H9 (cell line): ENCODE data around the gene ECHDC3. TPM values are rescaled to one million over a fixed set of nuclear protein-coding genes. Genes with fewer than 3 reads are reported as not detected.

Source experiments
- DNase-seq: peaks from one replicate; pipeline ENCODE4 v3.0.0-alpha.2; 2017
- H2AFZ ChIP-seq: one replicate; pipeline ENCODE4 v1.6.1; 2013; ENCODE audit warnings: mild to moderate bottlenecking, low read length, control low read depth, moderate library complexity
- H2AK5ac ChIP-seq: 2 replicates; pipeline ENCODE4 v1.6.1; 2013; ENCODE audit warnings: low read length, control low read depth, mixed read lengths; ENCODE audit not compliant: insufficient read length
- H2BK120ac ChIP-seq: one replicate; pipeline ENCODE4 v1.6.1; 2013; ENCODE audit warnings: low read depth, mild to moderate bottlenecking, low read length, control low read depth, inconsistent platforms; ENCODE audit not compliant: poor library complexity, severe bottlenecking
- H2BK12ac ChIP-seq: 2 replicates; pipeline ENCODE4 v1.6.1; 2013; ENCODE audit warnings: low read length, control low read depth, mixed read lengths, low read depth; ENCODE audit not compliant: insufficient read length
- H2BK15ac ChIP-seq: 2 replicates; pipeline ENCODE4 v1.6.1; 2013; ENCODE audit warnings: low read depth, low read length, control low read depth
- H2BK20ac ChIP-seq: one replicate; pipeline ENCODE4 v1.6.1; 2013; ENCODE audit warnings: low read depth, mild to moderate bottlenecking, low read length, control low read depth, inconsistent platforms; ENCODE audit not compliant: poor library complexity, severe bottlenecking
- H2BK5ac ChIP-seq: 2 replicates; pipeline ENCODE4 v1.6.1; 2013; ENCODE audit warnings: low read length, control low read depth, mixed read lengths; ENCODE audit not compliant: insufficient read length
- H3K14ac ChIP-seq: 2 replicates; pipeline ENCODE4 v1.6.1; 2013; ENCODE audit warnings: low read length, control low read depth; ENCODE audit not compliant: insufficient read depth
- H3K18ac ChIP-seq: 2 replicates; pipeline ENCODE4 v1.6.1; 2013; ENCODE audit warnings: low read depth, mild to moderate bottlenecking, mixed read lengths, low read length, control low read depth; ENCODE audit not compliant: insufficient read length
- H3K23ac ChIP-seq: 2 replicates; pipeline ENCODE4 v1.6.1; 2013; ENCODE audit warnings: low read length, control low read depth, mixed read lengths, low read depth; ENCODE audit not compliant: insufficient read length
- H3K23me2 ChIP-seq: 2 replicates; pipeline ENCODE4 v1.6.1; 2013; ENCODE audit warnings: low read depth, mild to moderate bottlenecking, mixed read lengths, low read length, control low read depth; ENCODE audit not compliant: insufficient read length, poor library complexity, severe bottlenecking
- H3K27ac ChIP-seq: 2 replicates; pipeline ENCODE4 v1.5.1; 2013; ENCODE audit warnings: low read length, control low read depth, mixed read lengths, low read depth; ENCODE audit not compliant: insufficient read length
- H3K27me3 ChIP-seq: 2 replicates; pipeline ENCODE4 v1.6.1; 2013; ENCODE audit warnings: low read length, control low read depth, inconsistent platforms; ENCODE audit not compliant: insufficient read depth
- H3K4ac ChIP-seq: 2 replicates; pipeline ENCODE4 v1.6.1; 2013; ENCODE audit warnings: low read depth, mild to moderate bottlenecking, control low read depth, inconsistent platforms, low read length, moderate library complexity
- H3K4me1 ChIP-seq: 2 replicates; pipeline ENCODE4 v1.6.1; 2013; ENCODE audit warnings: low read length, control low read depth, inconsistent platforms; ENCODE audit not compliant: insufficient read depth
- H3K4me2 ChIP-seq: 2 replicates; pipeline ENCODE4 v1.6.1; 2013; ENCODE audit warnings: low read length, control low read depth, mixed read lengths; ENCODE audit not compliant: insufficient read length, insufficient read depth
- H3K56ac ChIP-seq: 2 replicates; pipeline ENCODE4 v1.6.1; 2013; ENCODE audit warnings: low read depth, mild to moderate bottlenecking, mixed read lengths, low read length, control low read depth; ENCODE audit not compliant: insufficient read length
- H3K79me1 ChIP-seq: 2 replicates; pipeline ENCODE4 v1.6.1; 2013; ENCODE audit warnings: low read depth, mild to moderate bottlenecking, moderate library complexity, low read length, control low read depth, inconsistent platforms; ENCODE audit not compliant: insufficient read depth, poor library complexity, severe bottlenecking
- H3K79me2 ChIP-seq: 2 replicates; pipeline ENCODE4 v1.6.1; 2013; ENCODE audit warnings: low read length, control low read depth, inconsistent platforms; ENCODE audit not compliant: insufficient read depth
- H3K9ac ChIP-seq: 2 replicates; pipeline ENCODE4 v1.6.1; 2013; ENCODE audit warnings: low read length, control low read depth, mixed read lengths; ENCODE audit not compliant: insufficient read length; ENCODE audit errors: extremely low read depth
- H3K9me3 ChIP-seq: one replicate; pipeline ENCODE4 v1.6.1; 2013; ENCODE audit warnings: low read depth, low read length, inconsistent platforms; ENCODE audit not compliant: control insufficient read depth
- H3T11ph ChIP-seq: one replicate; pipeline ENCODE4 v1.6.1; 2013; ENCODE audit warnings: mild to moderate bottlenecking, low read length, control low read depth, inconsistent platforms
- H4K20me1 ChIP-seq: one replicate; pipeline ENCODE4 v1.6.1; 2013; ENCODE audit not compliant: control insufficient read depth, insufficient read length, insufficient read depth
- H4K5ac ChIP-seq: 2 replicates; pipeline ENCODE4 v1.6.1; 2013; ENCODE audit warnings: low read depth, mild to moderate bottlenecking, mixed read lengths, low read length, control low read depth; ENCODE audit not compliant: insufficient read length
- H4K8ac ChIP-seq: replicated peaks from 2 replicates; pipeline ENCODE4 v1.6.1; 2013; ENCODE audit warnings: low read length, control low read depth, mixed read lengths, low read depth; ENCODE audit not compliant: insufficient read length
- H4K91ac ChIP-seq: 2 replicates; pipeline ENCODE4 v1.6.1; 2013; ENCODE audit warnings: low read depth, mild to moderate bottlenecking, moderate library complexity, mixed read lengths, low read length, control low read depth; ENCODE audit not compliant: insufficient read length
- H3K27ac Mint-ChIP-seq, 3 experiments: 2 replicates in 2 of 3; 3 replicates in 1 of 3; pipeline ENCODE4 v1.8.0; 2020 to 2021; ENCODE audit warnings: mixed read lengths in 3 of 3, mild to moderate bottlenecking in 1 of 3, moderate library complexity in 1 of 3
- H3K27me3 Mint-ChIP-seq: 2 replicates; pipeline ENCODE4 v1.8.0; 2021; ENCODE audit warnings: low read depth, mild to moderate bottlenecking, moderate library complexity, mixed read lengths
- H3K36me3 Mint-ChIP-seq, 3 experiments: 2 replicates in 2 of 3; 3 replicates in 1 of 3; pipeline ENCODE4 v1.8.0; 2020 to 2021; ENCODE audit warnings: low read depth in 3 of 3, mixed read lengths in 3 of 3; ENCODE audit not compliant: insufficient read depth in 1 of 3
- H3K4me1 Mint-ChIP-seq, 2 experiments: 2 replicates each; pipeline ENCODE4 v1.8.0; 2020; ENCODE audit warnings: mixed read lengths in 2 of 2
- H3K4me3 Mint-ChIP-seq, 2 experiments: 2 replicates in 1 of 2; 3 replicates in 1 of 2; pipeline ENCODE4 v1.8.0; 2020 to 2021; ENCODE audit warnings: mild to moderate bottlenecking in 2 of 2, mixed read lengths in 2 of 2, moderate library complexity in 1 of 2
- H3K9me3 Mint-ChIP-seq, 2 experiments: 2 replicates in 1 of 2; 3 replicates in 1 of 2; pipeline ENCODE4 v1.8.0; 2020; ENCODE audit warnings: mild to moderate bottlenecking in 2 of 2, mixed read lengths in 2 of 2, moderate library complexity in 1 of 2
- CTCF ChIP-seq: fragments of 200-600 bp; sonication (generic); conservative IDR thresholded peaks from 3 replicates; pipeline ENCODE4 v1.8.0; 2021; ENCODE audit warnings: antibody characterized with exemption, mild to moderate bottlenecking
- WGBS: extraction: QIAGEN DNeasy Blood & Tissue Kit; methylation state at CpG from one replicate; pipeline ENCODE4 v1.1.7; 2013; ENCODE audit warnings: missing lambda C conversion rate, low lambda C conversion rate, mixed read lengths; ENCODE audit not compliant: insufficient read length; ENCODE audit errors: extremely low coverage; 5-methylcytosine and 5-hydroxymethylcytosine counted together
- total RNA-seq: library from RNA; stranded (reverse); gene quantifications from 2 replicates; pipeline ENCODE4 v1.2.1, GENCODE V29; 2021

ECHDC3 gene
- total RNA-seq, 1 experiment from 2014 or later: 9.3 TPM

GRCh38 chr10:11714750-11715365 lies 27.3 kb upstream of the ECHDC3 start:
- H3K27ac Mint-ChIP-seq: no peak overlapping the region
- DNase-seq: no peak
- no peak overlapping the region for H3K4ac ChIP-seq
- no peak overlapping the region for H2BK120ac ChIP-seq
- no peak overlapping the region for H3K18ac ChIP-seq
- H2BK12ac ChIP-seq: no peak overlapping the region
- H2AK5ac ChIP-seq: no peak overlapping the region
- H2BK5ac ChIP-seq: no peak overlapping the region
- no peak overlapping the region for H4K8ac ChIP-seq
- H3K4me3 Mint-ChIP-seq: no peak overlapping the region
- no peak overlapping the region for H3K9ac ChIP-seq
- TF ChIP-seq CTCF: no peak
- no peak overlapping the region for H3K23ac ChIP-seq
- no peak overlapping the region for H2BK20ac ChIP-seq
- H3K79me1 ChIP-seq: no peaks in the 10 kb centered on the region
- H3K9me3 Mint-ChIP-seq: peaks cover 3 to 6% of the 10 kb centered on the region in 2 experiments
- no peaks in the 10 kb centered on the region for H3K9me3 ChIP-seq
- H3K4me1 Mint-ChIP-seq: peaks cover 3 to 7% of the 10 kb centered on the region in 2 experiments; a peak in 1 of 4 replicates
- H4K91ac ChIP-seq: no peak overlapping the region
- H3K79me2 ChIP-seq: no peaks in the 10 kb centered on the region
- no CpG with 5 or more reads among the region's 9 CpGs for WGBS
- H3K36me3 Mint-ChIP-seq: peaks cover 0 to 3% (median 0%) of the 10 kb centered on the region in 3 experiments; a peak in 1 of 7 replicates
- no peaks in the 10 kb centered on the region for H3K4me1 ChIP-seq
- H3K23me2 ChIP-seq: no peaks in the 10 kb centered on the region
- H2AFZ ChIP-seq: no peak overlapping the region
- H4K20me1 ChIP-seq: no peaks in the 10 kb centered on the region
- H3K14ac ChIP-seq: no peak overlapping the region
- no peaks in the 10 kb centered on the region; the same call in 1 of the 2 replicates for H3K27me3 Mint-ChIP-seq
- no peak overlapping the region for H2BK15ac ChIP-seq
- no peak overlapping the region for H3T11ph ChIP-seq
- H3K27ac ChIP-seq: no peak overlapping the region
- no peaks in the 10 kb centered on the region for H3K27me3 ChIP-seq
- H3K4me2 ChIP-seq: no peak overlapping the region
- H3K56ac ChIP-seq: no peak overlapping the region
- H4K5ac ChIP-seq: no peak overlapping the region
